ENCODE data around the gene GEMIN5. TPM values are rescaled to one million over a fixed set of nuclear protein-coding genes. Genes with fewer than 3 reads are reported as not detected.

The GEMIN5 gene
- total and polyA plus RNA-seq, 2 of the 8 experiments (the other 6 are each of a cell fraction or from before 2014, with no cell fraction given): 12.8 to 47.0 TPM

DNA sequence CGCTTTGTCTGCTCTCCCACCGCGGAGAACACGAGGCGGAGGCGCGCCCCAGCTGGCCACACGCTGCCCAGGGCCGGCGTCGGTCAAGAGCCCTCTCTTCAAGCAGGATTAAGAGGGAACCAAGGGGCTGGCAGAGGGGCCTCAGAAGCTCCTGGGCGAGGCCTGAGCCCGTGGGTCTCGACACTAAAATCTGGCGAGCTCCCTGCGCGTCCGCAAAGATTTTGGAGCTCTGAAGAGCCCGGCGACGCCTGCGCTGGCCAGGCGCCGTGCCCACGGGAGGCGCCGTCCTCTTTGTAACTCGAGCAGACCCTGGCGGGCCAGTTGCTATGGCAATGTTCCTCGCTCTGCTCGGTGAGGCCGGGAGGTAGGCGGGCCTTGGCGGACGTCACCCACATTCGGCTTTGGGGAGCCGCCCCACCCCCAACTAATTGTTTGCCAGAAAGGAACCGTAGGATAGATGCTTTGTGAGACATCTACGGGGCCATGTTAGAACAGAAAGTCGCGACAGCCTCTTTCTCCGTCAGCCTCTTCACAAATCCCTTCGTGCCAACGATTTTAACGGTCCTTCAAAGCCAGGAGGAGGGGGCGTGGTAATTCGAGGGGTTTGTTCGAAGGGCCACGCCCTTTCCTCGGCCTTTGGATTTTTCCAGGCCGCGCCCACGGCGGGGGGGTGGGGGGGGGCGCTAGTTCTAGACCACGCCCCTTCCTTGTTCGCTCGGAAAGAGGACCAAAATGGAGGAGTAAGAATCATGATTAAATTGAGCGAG lies 80.3 kb downstream of the GEMIN5 start (continued):
- TF ChIP-seq BACH1 (IDR thresholded peaks at IDR 0.05; ENCODE audit: low read length) (peak; percentile 39), POLR2A (IDR thresholded peaks at IDR 0.05; ENCODE audit: control extremely low read depth in 1 of 2, low read depth in 2 of 2, low read length in 2 of 2) (peak; percentile 67 to 86), TCF12 (IDR thresholded peaks at IDR 0.05; ENCODE audit: low read depth, low read length) (no peak), CHD1 (IDR thresholded peaks at IDR 0.05; ENCODE audit: low read depth, low read length) (no peak), RBBP5 (IDR thresholded peaks at IDR 0.05; ENCODE audit: borderline replicate concordance, low read depth, low read length) (peak; percentile 58; the same call in 1 of the 2 replicates), CHD2 (IDR thresholded peaks at IDR 0.05; ENCODE audit: low read length) (peak; percentile 14; the same call in 1 of the 2 replicates), KDM4A (IDR thresholded peaks at IDR 0.05; ENCODE audit: low read depth, low read length, severe bottlenecking) (peak; percentile 27), KDM5A (IDR thresholded peaks at IDR 0.05; ENCODE audit: low read length) (no peak), KDM1A (IDR thresholded peaks at IDR 0.05; ENCODE audit: borderline replicate concordance, low read length) (no peak), SP1 (IDR thresholded peaks at IDR 0.05; ENCODE audit: low read depth, low read length) (no peak; the same call in 1 of the 2 replicates), CEBPB (IDR thresholded peaks at IDR 0.05; ENCODE audit: low read depth, low read length) (no peak), SIN3A (conservative IDR thresholded peaks at IDR 0.05 in 1 of 2, IDR thresholded peaks at IDR 0.05 in 1 of 2; ENCODE audit: low read depth in 1 of 2, low read length in 2 of 2) (peak; percentile 42 to 73; a peak in 2 of 4 replicates), CREB1 (IDR thresholded peaks at IDR 0.05) (no peak; the same call in 1 of the 2 replicates), SIX5 (IDR thresholded peaks at IDR 0.05; ENCODE audit: low read depth, low read length) (no peak), RFX5 (IDR thresholded peaks at IDR 0.05; ENCODE audit: borderline replicate concordance, low read depth, low read length) (no peak), JUND (IDR thresholded peaks at IDR 0.05; ENCODE audit: low read length) (no peak), SRF (IDR thresholded peaks at IDR 0.05; ENCODE audit: low read depth, low read length) (no peak), SP4 (IDR thresholded peaks at IDR 0.05; ENCODE audit: low read length) (peak; percentile 34; the same call in 1 of the 2 replicates), ASH2L (IDR thresholded peaks at IDR 0.05; ENCODE audit: low read length) (peak; percentile 29), HDAC6 (IDR thresholded peaks at IDR 0.05; ENCODE audit: low read depth, low read length) (no peak), YY1 (IDR thresholded peaks at IDR 0.05; ENCODE audit: low read depth, low read length) (no peak)
- TF ChIP-seq, protein P1, sequence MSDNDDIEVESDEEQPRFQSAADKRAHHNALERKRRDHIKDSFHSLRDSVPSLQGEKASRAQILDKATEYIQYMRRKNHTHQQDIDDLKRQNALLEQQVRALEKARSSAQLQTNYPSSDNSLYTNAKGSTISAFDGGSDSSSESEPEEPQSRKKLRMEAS (IDR thresholded peaks at IDR 0.05): peak; percentile 96

Data from H1 (cell line).